RWPE2 (cell line): ENCODE data around the gene TAS1R2.
"Not testable (repeated sequence)": the region's sequence is repeated elsewhere in the genome, so short reads cannot be mapped to it uniquely, and the experiment has no call there.

Experiments used
- ATAC-seq: fragments of 200-7000 bp; cut with Tn5 transposase; 3 replicates; pipeline ENCODE4 v1.9.1; 2021; ENCODE audit warnings: low read depth
- DNase-seq: peaks from one replicate; pipeline ENCODE4 v3.0.0-alpha.2; 2020; ENCODE audit warnings: low spot score
- H3K27ac ChIP-seq: fragments of 450-650 bp; 2 replicates; pipeline ENCODE4 v1.5.1; 2017; ENCODE audit warnings: mild to moderate bottlenecking; ENCODE audit not compliant: poor library complexity, severe bottlenecking
- H3K27me3 ChIP-seq: fragments of 250-450 bp; sonication (Bioruptor Pico); 2 replicates; pipeline ENCODE4 v1.5.1; 2021; ENCODE audit warnings: mild to moderate bottlenecking, moderate library complexity; ENCODE audit not compliant: insufficient read depth, poor library complexity, severe bottlenecking
- H3K36me3 ChIP-seq: fragments of 250-450 bp; sonication (Bioruptor Pico); 2 replicates; pipeline ENCODE4 v1.5.1; 2020; ENCODE audit warnings: low read depth, mild to moderate bottlenecking, moderate library complexity
- H3K4me1 ChIP-seq: fragments of 250-450 bp; sonication (Bioruptor Pico); 2 replicates; pipeline ENCODE4 v1.5.1; 2021; ENCODE audit warnings: mild to moderate bottlenecking, moderate library complexity; ENCODE audit not compliant: insufficient read depth, poor library complexity, severe bottlenecking
- H3K4me3 ChIP-seq: fragments of 250-450 bp; sonication (Bioruptor Pico); 2 replicates; pipeline ENCODE4 v1.5.1; 2021; ENCODE audit warnings: mild to moderate bottlenecking, moderate library complexity; ENCODE audit not compliant: severe bottlenecking
- H3K9me3 ChIP-seq: fragments of 250-450 bp; sonication (Bioruptor Pico); 2 replicates; pipeline ENCODE4 v1.5.1; 2021; ENCODE audit warnings: mild to moderate bottlenecking, moderate library complexity; ENCODE audit not compliant: severe bottlenecking
- TF ChIP-seq, protein P1 (sequence below): fragments of 450-650 bp; IDR thresholded peaks from one replicate; pipeline ENCODE4 v1.5.1; 2017; ENCODE audit warnings: mild to moderate bottlenecking, moderate library complexity; ENCODE audit not compliant: poor library complexity, severe bottlenecking

TAS1R2 gene

DNA sequence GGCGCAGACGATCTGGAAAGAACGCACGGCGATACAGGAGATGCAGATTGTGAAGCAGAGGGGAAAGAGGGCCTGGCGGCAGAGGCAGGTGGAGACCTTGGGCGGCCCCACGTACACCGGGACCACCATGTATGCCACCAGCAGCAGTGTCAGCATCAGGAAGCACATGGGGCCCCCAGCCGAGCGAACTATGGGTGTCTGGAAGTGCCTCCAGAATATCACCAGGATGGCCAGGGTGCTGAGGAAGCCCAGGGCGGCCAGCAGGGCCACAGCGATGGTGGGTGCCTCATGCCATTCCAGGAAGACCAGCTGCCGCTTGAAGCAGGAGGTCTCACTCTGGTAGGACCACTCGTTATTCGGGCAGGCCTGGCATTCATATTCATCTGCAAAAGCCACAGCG, 19.3 kb downstream of the TAS1R2 start:
- no peak overlapping the region for H3K4me3 ChIP-seq
- no peak for DNase-seq

DNA sequence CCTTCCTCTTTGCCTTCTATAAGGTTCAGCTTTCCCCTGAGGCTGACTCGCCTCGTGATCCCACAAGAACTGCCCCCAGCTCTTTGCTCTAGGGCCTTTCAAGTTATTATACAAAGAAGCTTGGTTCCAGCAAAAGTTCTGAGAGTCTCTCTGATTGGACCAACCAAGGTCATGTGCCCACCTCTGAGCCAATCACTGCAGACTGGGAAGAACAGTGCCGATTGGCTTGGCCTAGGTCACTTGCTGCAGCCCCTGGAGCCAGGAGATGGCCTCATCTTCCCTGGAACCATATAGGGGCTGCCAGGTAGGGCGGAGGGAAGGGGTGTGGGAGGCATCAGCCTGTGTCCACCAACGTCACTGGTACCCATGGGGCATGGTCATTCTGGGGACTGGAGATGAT, 22.8 kb downstream of the TAS1R2 start:
- Histone ChIP-seq H3K4me3 (no peak overlapping the region), H3K27me3 (peaks cover 15% of the 10 kb centered on the region), H3K27ac (no peak overlapping the region), H3K4me1 (no peaks in the 10 kb centered on the region), H3K9me3 (no peaks in the 10 kb centered on the region), H3K36me3 (no peaks in the 10 kb centered on the region)
- ATAC-seq (no peak), DNase-seq (no peak)
- TF ChIP-seq, protein P1, sequence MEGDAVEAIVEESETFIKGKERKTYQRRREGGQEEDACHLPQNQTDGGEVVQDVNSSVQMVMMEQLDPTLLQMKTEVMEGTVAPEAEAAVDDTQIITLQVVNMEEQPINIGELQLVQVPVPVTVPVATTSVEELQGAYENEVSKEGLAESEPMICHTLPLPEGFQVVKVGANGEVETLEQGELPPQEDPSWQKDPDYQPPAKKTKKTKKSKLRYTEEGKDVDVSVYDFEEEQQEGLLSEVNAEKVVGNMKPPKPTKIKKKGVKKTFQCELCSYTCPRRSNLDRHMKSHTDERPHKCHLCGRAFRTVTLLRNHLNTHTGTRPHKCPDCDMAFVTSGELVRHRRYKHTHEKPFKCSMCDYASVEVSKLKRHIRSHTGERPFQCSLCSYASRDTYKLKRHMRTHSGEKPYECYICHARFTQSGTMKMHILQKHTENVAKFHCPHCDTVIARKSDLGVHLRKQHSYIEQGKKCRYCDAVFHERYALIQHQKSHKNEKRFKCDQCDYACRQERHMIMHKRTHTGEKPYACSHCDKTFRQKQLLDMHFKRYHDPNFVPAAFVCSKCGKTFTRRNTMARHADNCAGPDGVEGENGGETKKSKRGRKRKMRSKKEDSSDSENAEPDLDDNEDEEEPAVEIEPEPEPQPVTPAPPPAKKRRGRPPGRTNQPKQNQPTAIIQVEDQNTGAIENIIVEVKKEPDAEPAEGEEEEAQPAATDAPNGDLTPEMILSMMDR, result no peak

More for the DNA sequence above, 19.3 kb downstream of the TAS1R2 start:
- no peaks in the 10 kb centered on the region for H3K36me3 ChIP-seq
- H3K4me1 ChIP-seq, result no peaks in the 10 kb centered on the region
- no peak overlapping the region for H3K27ac ChIP-seq
- TF ChIP-seq, protein P1, result no peak
- no peak for ATAC-seq
- no peaks in the 10 kb centered on the region for H3K9me3 ChIP-seq
- H3K27me3 ChIP-seq, result peaks cover 11% of the 10 kb centered on the region

DNA sequence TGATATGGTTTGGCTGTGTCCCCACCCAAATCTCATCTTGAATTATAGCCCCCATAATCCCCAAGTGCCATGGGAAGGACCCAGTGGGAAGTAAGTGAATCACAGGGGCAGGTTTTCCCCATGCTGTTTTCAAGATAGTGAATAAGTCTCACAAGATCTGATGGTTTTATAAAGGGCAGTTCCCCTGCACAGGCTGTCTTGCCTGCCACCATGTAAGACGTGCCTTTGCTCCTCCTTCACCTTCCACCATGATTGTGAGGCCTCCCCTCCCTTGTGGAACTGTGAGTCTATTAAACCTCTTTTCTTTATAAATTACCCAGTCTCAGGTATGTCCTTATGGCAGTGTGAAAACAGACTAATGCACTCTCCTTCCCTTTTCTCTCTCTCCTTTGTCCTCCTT, 27.1 kb downstream of the TAS1R2 start:
- not testable (repeated sequence) for H3K27ac ChIP-seq, ATAC-seq, H3K4me1 ChIP-seq, H3K36me3 ChIP-seq, DNase-seq, H3K4me3 ChIP-seq, H3K9me3 ChIP-seq
- H3K27me3 ChIP-seq, result peaks cover 15% of the 10 kb centered on the region

DNA sequence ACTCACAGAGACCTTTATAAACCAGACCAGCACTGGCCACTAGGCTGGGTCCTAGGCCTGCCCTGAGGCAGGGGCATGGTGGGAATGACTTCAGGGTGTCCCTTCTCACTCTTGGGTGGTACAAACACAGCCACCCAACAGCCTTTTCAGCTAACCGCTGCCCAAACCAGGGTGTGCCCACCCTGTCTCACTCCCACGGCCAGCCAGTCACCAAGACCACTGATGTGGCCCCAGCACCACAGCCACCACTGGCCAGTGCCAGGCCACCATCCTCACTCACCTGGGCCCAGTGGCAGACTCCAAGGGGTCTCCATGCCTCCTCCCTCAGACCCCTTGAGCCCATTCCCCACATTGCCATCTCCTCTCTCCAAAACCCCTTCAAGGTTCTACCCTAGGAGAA, 27.8 kb downstream of the TAS1R2 start:
- no peaks in the 10 kb centered on the region for H3K9me3 ChIP-seq
- peaks cover 15% of the 10 kb centered on the region for H3K27me3 ChIP-seq
- TF ChIP-seq, protein P1, result no peak
- no peak overlapping the region for H3K27ac ChIP-seq
- DNase-seq (no peak), ATAC-seq (no peak)
- no peaks in the 10 kb centered on the region for H3K4me1 ChIP-seq
- no peaks in the 10 kb centered on the region for H3K36me3 ChIP-seq
- no peak overlapping the region for H3K4me3 ChIP-seq

DNA sequence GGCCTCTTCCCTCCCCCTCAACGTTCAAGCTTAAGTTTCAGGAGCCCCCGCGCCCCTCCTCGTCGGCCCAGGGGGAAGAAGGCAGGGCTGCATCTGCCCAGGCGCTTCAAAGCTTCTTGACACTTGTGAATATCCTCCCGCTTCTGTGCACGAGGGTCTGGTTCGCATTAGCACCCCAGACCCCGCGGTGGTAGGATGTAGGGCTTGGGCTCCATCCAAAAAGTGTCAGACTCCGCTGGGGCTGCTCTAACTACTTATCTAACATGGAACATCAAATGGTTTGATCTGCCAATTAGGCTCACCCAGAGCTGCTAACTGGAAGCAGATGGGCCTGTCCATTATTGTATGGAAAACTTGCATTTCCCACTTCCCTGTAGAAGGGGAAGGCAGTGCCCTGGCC, 28.9 kb downstream of the TAS1R2 start:
- no peak overlapping the region for H3K27ac ChIP-seq
- no peak for ATAC-seq
- TF ChIP-seq, protein P1, result no peak
- DNase-seq, result no peak
- peaks cover 12% of the 10 kb centered on the region for H3K27me3 ChIP-seq
- no peaks in the 10 kb centered on the region for H3K4me1 ChIP-seq
- H3K36me3 ChIP-seq, result no peaks in the 10 kb centered on the region
- no peak overlapping the region for H3K4me3 ChIP-seq
- no peaks in the 10 kb centered on the region for H3K9me3 ChIP-seq
